ENCODE results near the gene MALRD1. TPM values are rescaled to one million over a fixed set of nuclear protein-coding genes. Genes with fewer than 3 reads are reported as not detected.

The MALRD1 gene
- polyA plus RNA-seq, 1 donor, result 109 TPM

- Histone ChIP-seq H3K36me3 (ENCODE audit: control insufficient read depth, insufficient read depth, low read length) (no peaks in the 10 kb centered on the region), H3K4me3 (ENCODE audit: low read length) (no peak overlapping the region), H3K9me3 (ENCODE audit: control insufficient read depth, low read depth, low read length) (no peaks in the 10 kb centered on the region), H3K4me1 (ENCODE audit: control insufficient read depth, insufficient read depth, low read length) (peaks cover 5% of the 10 kb centered on the region), H3K27me3 (ENCODE audit: control insufficient read depth, insufficient read depth, low read length) (no peaks in the 10 kb centered on the region), H3K27ac (ENCODE audit: low read length) (no peak overlapping the region)
- no peak for DNase-seq
- WGBS (ENCODE audit: insufficient coverage, low lambda C conversion rate), result no CpG with 5 or more reads among the region's 3 CpGs
These were observed 7.4 kb upstream of the MALRD1 start for GRCh38 chr10:19041171-19041570.

GRCh38 chr10:19043431-19043830 is 5.2 kb upstream of the MALRD1 start:
- Histone ChIP-seq H3K4me1 (ENCODE audit: control insufficient read depth, insufficient read depth, low read length) (peaks cover 6% of the 10 kb centered on the region), H3K9me3 (ENCODE audit: control insufficient read depth, low read depth, low read length) (no peaks in the 10 kb centered on the region), H3K27ac (ENCODE audit: low read length) (no peak overlapping the region), H3K36me3 (ENCODE audit: control insufficient read depth, insufficient read depth, low read length) (no peaks in the 10 kb centered on the region), H3K4me3 (ENCODE audit: low read length) (no peak overlapping the region), H3K27me3 (ENCODE audit: control insufficient read depth, insufficient read depth, low read length) (no peaks in the 10 kb centered on the region)
- no peak for DNase-seq
- WGBS (ENCODE audit: insufficient coverage, low lambda C conversion rate), result 94% methylated on average over 2 of the region's 3 CpGs

GRCh38 chr10:19046679-19047078 is 1.9 kb upstream of the MALRD1 start:
- DNase-seq, result peak; percentile 68 to 88
- H3K4me1 ChIP-seq (ENCODE audit: control insufficient read depth, insufficient read depth, low read length), result peaks cover 6% of the 10 kb centered on the region
- 14% methylated on average over 1 of the region's 1 CpG for WGBS (ENCODE audit: insufficient coverage, low lambda C conversion rate)

GRCh38 chr10:19048891-19049290 is 290 bp downstream of the MALRD1 start:
- H3K27ac ChIP-seq (ENCODE audit: low read length), result peak overlapping the region; percentile 97
- peaks cover 9% of the 10 kb centered on the region for H3K36me3 ChIP-seq (ENCODE audit: control insufficient read depth, insufficient read depth, low read length)
- H3K4me1 ChIP-seq (ENCODE audit: control insufficient read depth, insufficient read depth, low read length), result peaks cover 11% of the 10 kb centered on the region
- WGBS (ENCODE audit: insufficient coverage, low lambda C conversion rate), result no CpG with 5 or more reads among the region's 3 CpGs
- no peaks in the 10 kb centered on the region for H3K27me3 ChIP-seq (ENCODE audit: control insufficient read depth, insufficient read depth, low read length)
- H3K9me3 ChIP-seq (ENCODE audit: control insufficient read depth, low read depth, low read length), result no peaks in the 10 kb centered on the region
- DNase-seq, result peak in 1 of 2 donors; percentile 77
- peak overlapping the region; percentile 61 for H3K4me3 ChIP-seq (ENCODE audit: low read length)

More at GRCh38 chr10:19046679-19047078, 1.9 kb upstream of the MALRD1 start:
- Histone ChIP-seq H3K36me3 (ENCODE audit: control insufficient read depth, insufficient read depth, low read length) (no peaks in the 10 kb centered on the region), H3K27me3 (ENCODE audit: control insufficient read depth, insufficient read depth, low read length) (no peaks in the 10 kb centered on the region), H3K9me3 (ENCODE audit: control insufficient read depth, low read depth, low read length) (no peaks in the 10 kb centered on the region), H3K27ac (ENCODE audit: low read length) (peak overlapping the region; percentile 97), H3K4me3 (ENCODE audit: low read length) (peak overlapping the region; percentile 61)

- DNase-seq, result peak; percentile 68 to 85
- whole genome bisulfite sequencing (ENCODE audit: insufficient coverage, low lambda C conversion rate), result no CpG with 5 or more reads among the region's 2 CpGs
- Histone ChIP-seq H3K9me3 (ENCODE audit: control insufficient read depth, low read depth, low read length) (no peaks in the 10 kb centered on the region), H3K36me3 (ENCODE audit: control insufficient read depth, insufficient read depth, low read length) (peaks cover 9% of the 10 kb centered on the region), H3K4me1 (ENCODE audit: control insufficient read depth, insufficient read depth, low read length) (peaks cover 11% of the 10 kb centered on the region), H3K4me3 (ENCODE audit: low read length) (peak overlapping the region; percentile 61), H3K27me3 (ENCODE audit: control insufficient read depth, insufficient read depth, low read length) (no peaks in the 10 kb centered on the region), H3K27ac (ENCODE audit: low read length) (peak overlapping the region; percentile 97)
These were observed 966 bp downstream of the MALRD1 start for GRCh38 chr10:19049567-19049966.

- WGBS (ENCODE audit: insufficient coverage, low lambda C conversion rate), result 15% methylated on average over 3 of the region's 5 CpGs
- Histone ChIP-seq H3K27ac (ENCODE audit: low read length) (peak overlapping the region; percentile 81), H3K4me3 (ENCODE audit: low read length) (peak overlapping the region; percentile 11), H3K9me3 (ENCODE audit: control insufficient read depth, low read depth, low read length) (no peaks in the 10 kb centered on the region), H3K27me3 (ENCODE audit: control insufficient read depth, insufficient read depth, low read length) (no peaks in the 10 kb centered on the region), H3K36me3 (ENCODE audit: control insufficient read depth, insufficient read depth, low read length) (peaks cover 9% of the 10 kb centered on the region), H3K4me1 (ENCODE audit: control insufficient read depth, insufficient read depth, low read length) (peaks cover 19% of the 10 kb centered on the region)
- DNase-seq, result peak; percentile 31 to 73
These were observed 5.8 kb downstream of the MALRD1 start for GRCh38 chr10:19054289-19054835.

- Histone ChIP-seq H3K27ac (ENCODE audit: low read length) (peak overlapping the region; percentile 68), H3K27me3 (ENCODE audit: control insufficient read depth, insufficient read depth, low read length) (no peaks in the 10 kb centered on the region)
These were observed 9.4 kb downstream of the MALRD1 start for GRCh38 chr10:19058046-19058445.

GRCh38 chr10:19063986-19064385 is 15.4 kb downstream of the MALRD1 start:
- peak overlapping the region; percentile 2 for H3K27ac ChIP-seq (ENCODE audit: low read length)
- no peaks in the 10 kb centered on the region for H3K9me3 ChIP-seq (ENCODE audit: control insufficient read depth, low read depth, low read length)
- H3K27me3 ChIP-seq (ENCODE audit: control insufficient read depth, insufficient read depth, low read length), result no peaks in the 10 kb centered on the region
- WGBS (ENCODE audit: insufficient coverage, low lambda C conversion rate), result 25% methylated on average over 2 of the region's 6 CpGs
- H3K4me3 ChIP-seq (ENCODE audit: low read length), result no peak overlapping the region
- DNase-seq, result peak; percentile 56 to 81
- peaks cover 8% of the 10 kb centered on the region for H3K36me3 ChIP-seq (ENCODE audit: control insufficient read depth, insufficient read depth, low read length)
- peaks cover 2% of the 10 kb centered on the region for H3K4me1 ChIP-seq (ENCODE audit: control insufficient read depth, insufficient read depth, low read length)

More at GRCh38 chr10:19058046-19058445, 9.4 kb downstream of the MALRD1 start:
- peaks cover 4% of the 10 kb centered on the region for H3K36me3 ChIP-seq (ENCODE audit: control insufficient read depth, insufficient read depth, low read length)
- no peak overlapping the region for H3K4me3 ChIP-seq (ENCODE audit: low read length)
- peak in 1 of 2 donors; percentile 65 for DNase-seq
- no peaks in the 10 kb centered on the region for H3K9me3 ChIP-seq (ENCODE audit: control insufficient read depth, low read depth, low read length)
- 17% methylated on average over 1 of the region's 4 CpGs for WGBS (ENCODE audit: insufficient coverage, low lambda C conversion rate)
- peaks cover 14% of the 10 kb centered on the region for H3K4me1 ChIP-seq (ENCODE audit: control insufficient read depth, insufficient read depth, low read length)

- Histone ChIP-seq H3K9me3 (ENCODE audit: control insufficient read depth, low read depth, low read length) (no peaks in the 10 kb centered on the region), H3K4me3 (ENCODE audit: low read length) (no peak overlapping the region), H3K27ac (ENCODE audit: low read length) (no peak overlapping the region), H3K36me3 (ENCODE audit: control insufficient read depth, insufficient read depth, low read length) (peaks cover 10% of the 10 kb centered on the region), H3K27me3 (ENCODE audit: control insufficient read depth, insufficient read depth, low read length) (no peaks in the 10 kb centered on the region), H3K4me1 (ENCODE audit: control insufficient read depth, insufficient read depth, low read length) (no peaks in the 10 kb centered on the region)
- WGBS (ENCODE audit: insufficient coverage, low lambda C conversion rate), result 86% methylated on average over 5 of the region's 7 CpGs
- DNase-seq, result no peak
These were observed 23.3 kb downstream of the MALRD1 start for GRCh38 chr10:19071946-19072345.

- H3K27me3 ChIP-seq (ENCODE audit: control insufficient read depth, insufficient read depth, low read length), result no peaks in the 10 kb centered on the region
- no peak overlapping the region for H3K4me3 ChIP-seq (ENCODE audit: low read length)
- no peaks in the 10 kb centered on the region for H3K4me1 ChIP-seq (ENCODE audit: control insufficient read depth, insufficient read depth, low read length)
- DNase-seq, result no peak
- peaks cover 10% of the 10 kb centered on the region for H3K36me3 ChIP-seq (ENCODE audit: control insufficient read depth, insufficient read depth, low read length)
- peaks cover 10% of the 10 kb centered on the region for H3K9me3 ChIP-seq (ENCODE audit: control insufficient read depth, low read depth, low read length)
- no peak overlapping the region for H3K27ac ChIP-seq (ENCODE audit: low read length)
These were observed 28.7 kb downstream of the MALRD1 start for GRCh38 chr10:19077276-19077675.

- no peak overlapping the region for H3K27ac ChIP-seq (ENCODE audit: low read length)
- no peaks in the 10 kb centered on the region for H3K9me3 ChIP-seq (ENCODE audit: control insufficient read depth, low read depth, low read length)
- no peaks in the 10 kb centered on the region for H3K4me1 ChIP-seq (ENCODE audit: control insufficient read depth, insufficient read depth, low read length)
- no peak for DNase-seq
- no peak overlapping the region for H3K4me3 ChIP-seq (ENCODE audit: low read length)
- H3K36me3 ChIP-seq (ENCODE audit: control insufficient read depth, insufficient read depth, low read length), result peaks cover 20% of the 10 kb centered on the region
- H3K27me3 ChIP-seq (ENCODE audit: control insufficient read depth, insufficient read depth, low read length), result no peaks in the 10 kb centered on the region
- WGBS (ENCODE audit: insufficient coverage, low lambda C conversion rate), result no CpG with 5 or more reads among the region's 5 CpGs
These were observed 48.0 kb downstream of the MALRD1 start for GRCh38 chr10:19096501-19097073.

Data from large intestine (tissue), 3 donors.